H9 (cell line): Measurements from ENCODE around the gene ERC1. TPM values are rescaled to one million over a fixed set of nuclear protein-coding genes. Genes with fewer than 3 reads are reported as not detected.

Experiments used
- DNase-seq: peaks from one replicate; pipeline ENCODE4 v3.0.0-alpha.2; 2017
- H2AFZ ChIP-seq: one replicate; pipeline ENCODE4 v1.6.1; 2013; ENCODE audit warnings: mild to moderate bottlenecking, low read length, control low read depth, moderate library complexity
- H2AK5ac ChIP-seq: 2 replicates; pipeline ENCODE4 v1.6.1; 2013; ENCODE audit warnings: low read length, control low read depth, mixed read lengths; ENCODE audit not compliant: insufficient read length
- H2BK120ac ChIP-seq: one replicate; pipeline ENCODE4 v1.6.1; 2013; ENCODE audit warnings: low read depth, mild to moderate bottlenecking, low read length, control low read depth, inconsistent platforms; ENCODE audit not compliant: poor library complexity, severe bottlenecking
- H2BK12ac ChIP-seq: 2 replicates; pipeline ENCODE4 v1.6.1; 2013; ENCODE audit warnings: low read length, control low read depth, mixed read lengths, low read depth; ENCODE audit not compliant: insufficient read length
- H2BK15ac ChIP-seq: 2 replicates; pipeline ENCODE4 v1.6.1; 2013; ENCODE audit warnings: low read depth, low read length, control low read depth
- H2BK20ac ChIP-seq: one replicate; pipeline ENCODE4 v1.6.1; 2013; ENCODE audit warnings: low read depth, mild to moderate bottlenecking, low read length, control low read depth, inconsistent platforms; ENCODE audit not compliant: poor library complexity, severe bottlenecking
- H2BK5ac ChIP-seq: 2 replicates; pipeline ENCODE4 v1.6.1; 2013; ENCODE audit warnings: low read length, control low read depth, mixed read lengths; ENCODE audit not compliant: insufficient read length
- H3K14ac ChIP-seq: 2 replicates; pipeline ENCODE4 v1.6.1; 2013; ENCODE audit warnings: low read length, control low read depth; ENCODE audit not compliant: insufficient read depth
- H3K18ac ChIP-seq: 2 replicates; pipeline ENCODE4 v1.6.1; 2013; ENCODE audit warnings: low read depth, mild to moderate bottlenecking, mixed read lengths, low read length, control low read depth; ENCODE audit not compliant: insufficient read length
- H3K23ac ChIP-seq: 2 replicates; pipeline ENCODE4 v1.6.1; 2013; ENCODE audit warnings: low read length, control low read depth, mixed read lengths, low read depth; ENCODE audit not compliant: insufficient read length
- H3K23me2 ChIP-seq: 2 replicates; pipeline ENCODE4 v1.6.1; 2013; ENCODE audit warnings: low read depth, mild to moderate bottlenecking, mixed read lengths, low read length, control low read depth; ENCODE audit not compliant: insufficient read length, poor library complexity, severe bottlenecking
- H3K27ac ChIP-seq: 2 replicates; pipeline ENCODE4 v1.5.1; 2013; ENCODE audit warnings: low read length, control low read depth, mixed read lengths, low read depth; ENCODE audit not compliant: insufficient read length
- H3K27me3 ChIP-seq: 2 replicates; pipeline ENCODE4 v1.6.1; 2013; ENCODE audit warnings: low read length, control low read depth, inconsistent platforms; ENCODE audit not compliant: insufficient read depth
- H3K4ac ChIP-seq: 2 replicates; pipeline ENCODE4 v1.6.1; 2013; ENCODE audit warnings: low read depth, mild to moderate bottlenecking, control low read depth, inconsistent platforms, low read length, moderate library complexity
- H3K4me1 ChIP-seq: 2 replicates; pipeline ENCODE4 v1.6.1; 2013; ENCODE audit warnings: low read length, control low read depth, inconsistent platforms; ENCODE audit not compliant: insufficient read depth
- H3K4me2 ChIP-seq: 2 replicates; pipeline ENCODE4 v1.6.1; 2013; ENCODE audit warnings: low read length, control low read depth, mixed read lengths; ENCODE audit not compliant: insufficient read length, insufficient read depth
- H3K56ac ChIP-seq: 2 replicates; pipeline ENCODE4 v1.6.1; 2013; ENCODE audit warnings: low read depth, mild to moderate bottlenecking, mixed read lengths, low read length, control low read depth; ENCODE audit not compliant: insufficient read length
- H3K79me1 ChIP-seq: 2 replicates; pipeline ENCODE4 v1.6.1; 2013; ENCODE audit warnings: low read depth, mild to moderate bottlenecking, moderate library complexity, low read length, control low read depth, inconsistent platforms; ENCODE audit not compliant: insufficient read depth, poor library complexity, severe bottlenecking
- H3K79me2 ChIP-seq: 2 replicates; pipeline ENCODE4 v1.6.1; 2013; ENCODE audit warnings: low read length, control low read depth, inconsistent platforms; ENCODE audit not compliant: insufficient read depth
- H3K9ac ChIP-seq: 2 replicates; pipeline ENCODE4 v1.6.1; 2013; ENCODE audit warnings: low read length, control low read depth, mixed read lengths; ENCODE audit not compliant: insufficient read length; ENCODE audit errors: extremely low read depth
- H3K9me3 ChIP-seq: one replicate; pipeline ENCODE4 v1.6.1; 2013; ENCODE audit warnings: low read depth, low read length, inconsistent platforms; ENCODE audit not compliant: control insufficient read depth
- H3T11ph ChIP-seq: one replicate; pipeline ENCODE4 v1.6.1; 2013; ENCODE audit warnings: mild to moderate bottlenecking, low read length, control low read depth, inconsistent platforms
- H4K20me1 ChIP-seq: one replicate; pipeline ENCODE4 v1.6.1; 2013; ENCODE audit not compliant: control insufficient read depth, insufficient read length, insufficient read depth
- H4K5ac ChIP-seq: 2 replicates; pipeline ENCODE4 v1.6.1; 2013; ENCODE audit warnings: low read depth, mild to moderate bottlenecking, mixed read lengths, low read length, control low read depth; ENCODE audit not compliant: insufficient read length
- H4K8ac ChIP-seq: replicated peaks from 2 replicates; pipeline ENCODE4 v1.6.1; 2013; ENCODE audit warnings: low read length, control low read depth, mixed read lengths, low read depth; ENCODE audit not compliant: insufficient read length
- H4K91ac ChIP-seq: 2 replicates; pipeline ENCODE4 v1.6.1; 2013; ENCODE audit warnings: low read depth, mild to moderate bottlenecking, moderate library complexity, mixed read lengths, low read length, control low read depth; ENCODE audit not compliant: insufficient read length
- H3K27ac Mint-ChIP-seq, 3 experiments: 2 replicates in 2 of 3; 3 replicates in 1 of 3; pipeline ENCODE4 v1.8.0; 2020 to 2021; ENCODE audit warnings: mixed read lengths in 3 of 3, mild to moderate bottlenecking in 1 of 3, moderate library complexity in 1 of 3
- H3K27me3 Mint-ChIP-seq: 2 replicates; pipeline ENCODE4 v1.8.0; 2021; ENCODE audit warnings: low read depth, mild to moderate bottlenecking, moderate library complexity, mixed read lengths
- H3K36me3 Mint-ChIP-seq, 3 experiments: 2 replicates in 2 of 3; 3 replicates in 1 of 3; pipeline ENCODE4 v1.8.0; 2020 to 2021; ENCODE audit warnings: low read depth in 3 of 3, mixed read lengths in 3 of 3; ENCODE audit not compliant: insufficient read depth in 1 of 3
- H3K4me1 Mint-ChIP-seq, 2 experiments: 2 replicates each; pipeline ENCODE4 v1.8.0; 2020; ENCODE audit warnings: mixed read lengths in 2 of 2
- H3K4me3 Mint-ChIP-seq, 2 experiments: 2 replicates in 1 of 2; 3 replicates in 1 of 2; pipeline ENCODE4 v1.8.0; 2020 to 2021; ENCODE audit warnings: mild to moderate bottlenecking in 2 of 2, mixed read lengths in 2 of 2, moderate library complexity in 1 of 2
- H3K9me3 Mint-ChIP-seq, 2 experiments: 2 replicates in 1 of 2; 3 replicates in 1 of 2; pipeline ENCODE4 v1.8.0; 2020; ENCODE audit warnings: mild to moderate bottlenecking in 2 of 2, mixed read lengths in 2 of 2, moderate library complexity in 1 of 2
- CTCF ChIP-seq: fragments of 200-600 bp; sonication (generic); conservative IDR thresholded peaks from 3 replicates; pipeline ENCODE4 v1.8.0; 2021; ENCODE audit warnings: antibody characterized with exemption, mild to moderate bottlenecking
- WGBS: extraction: QIAGEN DNeasy Blood & Tissue Kit; methylation state at CpG from one replicate; pipeline ENCODE4 v1.1.7; 2013; ENCODE audit warnings: missing lambda C conversion rate, low lambda C conversion rate, mixed read lengths; ENCODE audit not compliant: insufficient read length; ENCODE audit errors: extremely low coverage; 5-methylcytosine and 5-hydroxymethylcytosine counted together
- total RNA-seq: library from RNA; stranded (reverse); gene quantifications from 2 replicates; pipeline ENCODE4 v1.2.1, GENCODE V29; 2021

Gene ERC1
- total RNA-seq, 1 experiment from 2014 or later: 51.2 TPM

DNA sequence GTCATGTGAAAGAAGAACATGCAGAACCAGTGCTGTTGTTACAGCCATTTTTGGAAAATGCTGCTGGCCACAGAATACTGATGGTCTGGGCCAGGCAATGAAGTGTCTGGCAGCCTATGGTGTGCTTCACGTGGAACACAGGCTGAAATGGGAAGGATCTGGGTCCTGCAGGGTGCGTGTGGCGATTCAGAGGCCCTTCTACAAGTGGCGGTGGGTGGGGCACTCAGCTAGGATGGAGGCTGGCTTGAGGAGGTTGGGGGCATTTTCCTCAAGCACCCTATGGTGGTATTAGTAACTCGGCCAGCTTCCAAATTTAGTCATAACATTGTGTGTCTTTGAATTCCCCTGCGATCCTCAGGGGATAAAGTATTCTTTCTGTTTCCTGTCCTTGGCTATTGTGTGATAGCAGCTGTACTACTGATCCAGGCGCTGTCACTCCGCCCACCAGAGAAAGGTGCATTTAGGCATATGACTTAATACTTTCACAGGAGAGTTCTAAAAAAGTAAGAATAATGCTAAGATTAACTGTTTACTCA is 32.4 kb upstream of the ERC1 start:
- no peak overlapping the region for H3K18ac ChIP-seq
- H3K27ac Mint-ChIP-seq: no peak overlapping the region; a peak in 1 of 7 replicates
- H3K56ac ChIP-seq: no peak overlapping the region
- no CpG with 5 or more reads among the region's 8 CpGs for WGBS
- H2BK20ac ChIP-seq: no peak overlapping the region
- H3K4me3 Mint-ChIP-seq: no peak overlapping the region
- peaks cover 7 to 9% of the 10 kb centered on the region in 2 experiments for H3K4me1 Mint-ChIP-seq
- H3K9me3 Mint-ChIP-seq: no peaks in the 10 kb centered on the region
- no peak overlapping the region for H4K5ac ChIP-seq
- H4K8ac ChIP-seq: no peak overlapping the region
- H4K91ac ChIP-seq: no peak overlapping the region
- no peaks in the 10 kb centered on the region; the same call in 1 of the 2 replicates for H3K4me1 ChIP-seq
- no peaks in the 10 kb centered on the region for H3K79me1 ChIP-seq
- H2BK5ac ChIP-seq: no peak overlapping the region
- H3K4me2 ChIP-seq: no peak overlapping the region
- DNase-seq: no peak
- H3K27ac ChIP-seq: no peak overlapping the region
- no peaks in the 10 kb centered on the region for H3K36me3 Mint-ChIP-seq
- no peak overlapping the region for H3K9ac ChIP-seq
- no peak overlapping the region for H2AFZ ChIP-seq
- H3K14ac ChIP-seq: peak overlapping the region; percentile 58; the same call in 1 of the 2 replicates
- H3K23me2 ChIP-seq: no peaks in the 10 kb centered on the region
- no peak overlapping the region for H2BK12ac ChIP-seq
- no peak for TF ChIP-seq CTCF
- H3K27me3 ChIP-seq: no peaks in the 10 kb centered on the region
- H3T11ph ChIP-seq: no peak overlapping the region
- no peak overlapping the region for H3K23ac ChIP-seq
- no peak overlapping the region for H2BK15ac ChIP-seq
- H3K27me3 Mint-ChIP-seq: no peaks in the 10 kb centered on the region
- H2AK5ac ChIP-seq: no peak overlapping the region
- H2BK120ac ChIP-seq: no peak overlapping the region
- H4K20me1 ChIP-seq: no peaks in the 10 kb centered on the region
- H3K9me3 ChIP-seq: no peaks in the 10 kb centered on the region
- H3K79me2 ChIP-seq: no peaks in the 10 kb centered on the region; the same call in 1 of the 2 replicates
- no peak overlapping the region for H3K4ac ChIP-seq
